NCI-H2196 treated with DMSO at 0.1 percent for 48 hours (cell line): ENCODE measurements around the gene NPFF.
"Not testable (repeated sequence)": the region's sequence is repeated elsewhere in the genome, so short reads cannot be mapped to it uniquely, and the experiment has no call there.

ENCODE experiments used
- DNase-seq: peaks from one replicate; lab custom pipeline; 2025; ENCODE audit not compliant: unreplicated experiment; lab: John Stamatoyannopoulos, UW

NPFF gene, protein sequence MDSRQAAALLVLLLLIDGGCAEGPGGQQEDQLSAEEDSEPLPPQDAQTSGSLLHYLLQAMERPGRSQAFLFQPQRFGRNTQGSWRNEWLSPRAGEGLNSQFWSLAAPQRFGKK

GRCh38 chr12:53506881-53507602 lies at the start of gene NPFF:
Gene NPFF, minus strand, starts transcription at chr12:53507484. Its CDS starts 10 bp downstream, at chr12:53507474.
- no peak for DNase-seq

GRCh38 chr12:53552361-53553327 lies 45.4 kb upstream of the NPFF start:
- DNase-seq = no peak

GRCh38 chr12:53551889-53552291 lies 44.6 kb upstream of the NPFF start:
- no peak for DNase-seq

GRCh38 chr12:53550595-53550994 lies 43.3 kb upstream of the NPFF start:
- DNase-seq = no peak

DNA sequence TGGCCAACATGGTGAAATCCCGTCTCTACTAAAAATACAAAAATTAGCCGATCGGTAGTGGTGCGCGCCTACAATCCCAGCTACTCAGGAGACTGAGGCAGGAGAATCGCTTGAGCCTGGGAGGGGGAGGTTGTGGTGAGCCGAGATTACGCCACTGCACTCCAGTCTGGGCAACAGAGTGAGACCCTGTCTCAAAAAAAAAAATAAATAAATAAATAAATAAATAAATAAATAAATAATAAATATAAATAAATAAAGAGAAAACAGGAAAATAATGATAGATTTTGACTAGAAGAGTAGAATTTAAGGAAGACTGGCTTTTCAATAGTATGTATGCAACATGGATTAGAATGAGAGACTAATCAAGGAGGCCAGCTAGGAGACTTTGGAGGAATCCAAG lies 42.8 kb upstream of the NPFF start:
- not testable (repeated sequence) for DNase-seq

DNA sequence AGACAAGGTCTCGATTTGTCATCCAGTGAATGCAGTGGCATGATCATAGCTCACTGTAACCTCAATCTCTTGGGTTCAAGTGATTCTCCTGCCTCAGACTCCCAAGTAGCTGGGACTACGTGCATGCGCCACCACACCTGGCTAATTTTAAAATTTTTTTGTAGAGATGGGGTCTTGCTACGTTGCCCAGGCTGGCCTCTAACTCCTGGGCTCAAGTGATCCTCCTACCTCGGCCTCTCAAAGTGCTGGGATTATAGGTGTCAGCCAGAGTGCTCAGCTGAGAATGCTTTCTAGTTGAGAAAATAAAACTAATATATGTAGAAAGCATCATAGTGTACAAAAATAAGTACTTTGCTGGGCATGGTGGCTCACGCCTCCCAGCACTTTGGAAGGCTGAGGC lies 41.1 kb upstream of the NPFF start:
- DNase-seq = not testable (repeated sequence)

- peak; percentile 30 for DNase-seq
These were observed 36.3 kb upstream of the NPFF start for GRCh38 chr12:53543539-53543938.

DNA sequence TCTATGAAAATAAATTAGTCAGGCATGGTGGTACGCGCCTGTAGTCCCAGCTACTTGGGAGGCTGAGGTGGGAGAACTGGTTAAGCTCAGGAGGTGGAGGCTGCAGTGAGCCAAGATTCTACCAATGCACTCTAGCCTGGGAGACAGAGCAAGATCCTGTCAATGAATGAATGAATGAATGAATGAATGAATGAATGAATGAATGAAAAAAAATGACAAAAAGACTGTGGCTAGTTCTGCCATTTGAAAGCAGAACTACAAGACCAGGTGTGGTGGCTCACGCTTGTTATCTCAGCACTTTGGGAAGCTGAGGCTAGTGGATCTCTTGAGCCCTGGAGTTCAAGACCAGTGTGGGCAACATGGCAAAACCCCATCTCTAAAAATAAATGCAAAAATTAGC lies 32.2 kb upstream of the NPFF start:
- no peak for DNase-seq

DNA sequence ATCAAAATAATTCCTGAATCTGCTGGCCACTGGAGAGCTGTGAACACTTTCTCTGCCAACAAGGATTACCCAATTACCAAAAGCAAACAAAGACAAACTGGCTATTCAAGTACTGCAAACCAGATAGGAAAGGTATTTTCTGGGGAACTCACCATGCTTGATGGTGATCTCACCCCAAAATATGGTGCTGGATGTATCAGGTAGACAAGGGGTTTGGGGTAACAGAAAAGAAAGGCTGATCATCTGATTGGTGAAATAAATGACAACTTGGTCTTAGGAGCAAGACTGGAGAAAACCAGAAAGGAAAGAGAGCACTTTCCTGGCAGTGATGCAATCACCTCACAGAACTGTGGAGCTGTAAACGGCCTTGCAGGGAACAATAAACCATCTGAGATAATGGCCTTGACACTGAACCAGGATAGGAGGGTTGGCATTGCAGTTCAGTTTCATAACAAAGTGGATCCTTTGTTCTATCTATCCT lies 31.0 kb upstream of the NPFF start:
- peak; percentile 80 for DNase-seq

- DNase-seq = no peak
These were observed 29.7 kb upstream of the NPFF start for GRCh38 chr12:53536962-53537361.

DNA sequence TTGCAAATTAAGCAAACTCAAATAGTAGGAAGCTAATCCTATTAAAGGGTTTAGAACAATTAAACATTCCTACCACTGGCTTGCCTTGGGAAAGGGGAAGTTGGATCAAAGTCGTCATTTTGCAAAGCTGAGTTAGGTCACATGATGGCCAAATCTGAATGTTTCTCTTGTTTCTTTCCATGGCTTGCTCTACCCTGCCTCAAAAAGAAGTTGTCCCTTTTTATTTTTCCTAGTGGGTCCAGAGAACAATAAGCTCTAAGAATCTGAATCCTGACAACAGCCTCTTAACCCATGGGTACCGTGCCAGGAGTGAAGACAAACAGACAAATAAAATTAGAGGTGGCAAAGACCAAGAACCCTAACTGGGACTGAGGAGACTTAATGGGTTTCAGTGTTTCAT lies 26.2 kb upstream of the NPFF start:
- no peak for DNase-seq

DNA sequence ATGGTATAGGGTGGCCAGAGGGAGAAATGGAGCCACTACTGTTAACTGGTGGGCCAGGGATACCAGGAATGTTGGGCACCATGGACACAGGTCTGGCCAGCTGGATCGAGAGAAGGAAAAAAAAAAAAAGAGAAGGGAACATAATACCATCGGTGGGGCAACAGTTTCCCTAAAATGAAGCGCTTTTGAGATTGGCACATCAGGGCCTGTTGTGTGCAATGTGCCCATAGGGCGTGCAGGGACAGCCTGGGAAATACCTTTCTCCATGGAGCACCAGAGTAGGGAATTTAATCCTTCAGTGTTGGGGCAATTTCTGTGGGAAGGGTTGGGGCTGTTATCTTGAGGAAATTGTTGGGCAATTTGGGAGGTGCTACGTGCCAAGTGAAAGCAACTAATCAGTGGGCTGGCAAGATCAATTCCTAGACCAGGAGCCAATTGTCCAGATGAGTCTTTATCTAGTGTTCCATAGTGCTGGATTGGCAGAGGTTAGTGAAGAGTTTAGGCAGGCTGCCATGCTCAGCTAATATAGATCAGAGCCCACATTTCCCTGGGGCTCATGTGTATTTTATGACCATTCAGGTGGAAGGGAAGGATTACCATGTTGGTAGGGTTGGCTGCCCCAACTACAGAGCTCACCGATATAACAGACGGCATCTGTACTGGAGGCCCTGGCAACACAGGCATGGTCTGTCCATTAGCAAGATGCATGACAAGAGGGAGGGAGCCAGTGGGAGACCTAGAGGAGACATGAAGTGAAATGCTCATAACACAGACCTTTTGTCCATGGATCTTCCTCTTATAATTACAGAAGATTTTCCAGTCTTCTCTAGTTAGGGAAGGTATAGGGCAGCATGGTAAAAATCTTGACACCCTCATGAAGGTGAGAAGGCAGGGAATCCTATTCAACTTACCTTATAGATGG lies 25.5 kb upstream of the NPFF start:
- DNase-seq = no peak

DNA sequence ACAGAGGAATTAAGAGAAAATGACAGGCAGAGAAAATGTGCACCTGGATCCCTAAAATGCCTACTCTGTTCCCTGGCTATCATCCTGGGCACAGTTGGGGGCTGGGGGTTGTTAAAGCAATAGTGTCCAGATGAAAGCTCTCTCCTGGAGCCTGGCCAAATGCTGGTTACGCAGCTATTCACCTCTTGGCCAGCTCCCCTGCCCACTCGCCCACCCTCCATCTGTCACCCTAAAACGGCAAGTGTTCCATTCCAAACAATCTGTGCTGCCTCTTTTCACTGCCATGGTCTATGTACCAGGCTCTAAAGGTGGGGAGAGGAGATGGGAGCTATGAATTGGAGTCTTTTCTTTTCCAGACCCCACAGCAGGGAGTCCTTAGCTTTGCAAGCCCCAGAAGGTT lies 24.7 kb upstream of the NPFF start:
- DNase-seq = no peak

GRCh38 chr12:53530920-53531319 lies 23.6 kb upstream of the NPFF start:
- DNase-seq = no peak

DNA sequence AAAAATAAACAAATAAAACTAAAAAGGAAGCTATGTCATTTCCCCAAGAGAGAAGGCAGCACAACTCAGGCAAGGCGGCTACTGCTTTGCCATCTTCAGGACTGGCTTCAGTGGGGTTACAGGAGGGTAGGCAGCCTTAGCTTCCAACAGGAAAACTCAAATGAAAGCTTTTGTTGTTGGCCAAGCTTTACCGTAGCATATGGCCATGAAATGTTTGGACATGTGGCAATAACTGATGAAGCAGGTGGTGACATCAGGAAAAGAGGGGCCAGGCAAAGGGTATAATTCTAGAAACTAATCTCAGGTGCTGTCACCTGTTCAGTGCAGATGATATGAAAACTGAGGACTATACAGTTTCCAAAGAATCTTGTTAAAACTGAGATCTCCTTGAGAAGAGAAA lies 22.8 kb upstream of the NPFF start:
- no peak for DNase-seq

DNA sequence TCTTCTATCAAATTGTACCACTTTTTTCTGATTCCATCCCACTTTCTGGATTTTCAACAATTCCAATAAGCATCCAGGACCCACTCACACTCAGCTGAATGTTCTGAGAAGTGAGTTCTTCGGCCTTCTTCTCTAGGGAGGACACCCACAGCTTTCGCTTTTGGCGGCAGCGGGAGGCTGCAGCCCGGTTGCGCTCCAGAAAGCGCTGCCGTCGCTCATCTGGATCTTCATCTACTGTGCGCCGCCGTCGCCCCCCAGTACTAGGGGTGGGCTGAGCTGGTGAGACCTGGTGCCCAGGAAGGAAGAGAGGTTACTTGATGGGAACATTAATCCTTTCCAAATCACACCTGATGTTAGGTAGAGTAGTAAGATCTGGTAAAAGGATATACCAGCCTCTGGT lies 17.2 kb upstream of the NPFF start:
- DNase-seq = no peak

- DNase-seq = no peak
These were observed 15.8 kb upstream of the NPFF start for GRCh38 chr12:53523131-53523530.

GRCh38 chr12:53518381-53518780 lies 11.1 kb upstream of the NPFF start:
- no peak for DNase-seq

DNA sequence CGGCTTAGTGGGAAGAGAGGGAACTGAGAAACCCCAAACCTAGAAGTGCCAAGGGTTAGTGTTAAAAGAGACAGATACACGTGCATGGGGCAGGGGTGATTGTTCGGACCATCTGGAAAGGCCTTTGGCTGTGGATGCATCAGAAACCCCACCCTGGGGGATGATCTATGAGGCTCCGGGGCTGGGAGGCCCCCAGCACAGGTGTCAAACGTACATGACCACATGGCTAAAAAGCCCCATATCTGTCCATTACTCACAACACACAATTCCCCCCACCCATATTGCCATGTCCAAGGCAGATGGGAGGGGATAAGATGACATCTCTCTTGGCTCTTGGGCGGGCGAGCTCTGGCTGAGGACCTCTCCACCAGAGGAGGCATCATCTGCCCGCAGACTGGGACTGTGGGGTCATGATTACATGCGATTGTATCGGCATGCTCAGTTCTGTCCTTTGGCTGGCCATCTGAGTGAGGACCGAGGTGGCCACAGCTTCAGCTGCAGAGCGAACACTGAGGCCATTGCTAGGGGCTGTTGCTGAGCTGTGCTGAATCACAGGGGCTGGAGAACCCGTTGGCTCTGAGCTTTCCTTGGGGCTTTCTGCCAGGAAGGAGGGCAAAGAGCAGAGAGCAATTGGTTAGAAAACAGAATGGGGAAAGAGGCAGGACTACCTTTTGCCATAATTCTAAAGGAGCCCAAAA lies 9.6 kb upstream of the NPFF start:
- no peak for DNase-seq

GRCh38 chr12:53515291-53515680 lies 8.0 kb upstream of the NPFF start:
- no peak for DNase-seq
